Gastroesophageal sphincter (tissue), 4 donors: ENCODE measurements around the gene CYP51A1. TPM values are rescaled to one million over a fixed set of nuclear protein-coding genes. Genes with fewer than 3 reads are reported as not detected.
"Not testable (repeated sequence)": the region's sequence is repeated elsewhere in the genome, so short reads cannot be mapped to it uniquely, and the experiment has no call there.

ENCODE experiments used
- ATAC-seq: fragments of 150-250 bp; one replicate; pipeline ENCODE4 v1.9.1; 2016; ENCODE audit warnings: mild to moderate bottlenecking, moderate library complexity
- H3K27ac ChIP-seq, 4 donors: fragments of 200-600 bp; sonication (generic) in 3 of 4; 1 replicate in 3 of 4; 2 replicates in 1 of 4; pipeline ENCODE4 v1.5.1; 2016 to 2019
- H3K27me3 ChIP-seq: fragments of 200-600 bp; sonication (generic); one replicate; pipeline ENCODE4 v1.5.1; 2019
- H3K36me3 ChIP-seq, 2 donors: fragments of 200-600 bp; sonication (generic); one replicate each; pipeline ENCODE4 v1.5.1; 2019; ENCODE audit warnings: control low read depth in 1 of 2
- H3K4me1 ChIP-seq, 3 donors: fragments of 200-600 bp; sonication (generic); 1 replicate in 2 of 3; 2 replicates in 1 of 3; pipeline ENCODE4 v1.5.1; 2016 to 2019; ENCODE audit warnings: control low read depth in 2 of 3
- H3K4me3 ChIP-seq, 2 donors: fragments of 200-600 bp; sonication (generic); one replicate each; pipeline ENCODE4 v1.5.1; 2019; ENCODE audit warnings: mild to moderate bottlenecking in 1 of 2, moderate library complexity in 1 of 2
- H3K9me3 ChIP-seq, 3 donors: fragments of 200-600 bp; sonication (generic); one replicate each; pipeline ENCODE4 v1.5.1; 2017 to 2019; ENCODE audit warnings: control low read depth in 2 of 3
- EP300 ChIP-seq: sonication (generic); formaldehyde crosslinking; IDR thresholded peaks from one replicate; pipeline ENCODE4 v1.6.1; 2017; ENCODE audit warnings: antibody characterized with exemption, mild to moderate bottlenecking
- POLR2A ChIP-seq, 2 donors: fragments of 450-650 bp; IDR thresholded peaks; one replicate each; pipeline ENCODE4 v1.6.1; 2017; ENCODE audit warnings: antibody characterized with exemption in 2 of 2, mild to moderate bottlenecking in 2 of 2, moderate library complexity in 1 of 2
- POLR2AphosphoS5 ChIP-seq: sonication (generic); formaldehyde crosslinking; IDR thresholded peaks from one replicate; pipeline ENCODE4 v1.6.1; 2017; ENCODE audit warnings: antibody characterized with exemption
- WGBS, 2 donors: methylation state at CpG; one replicate each; pipeline ENCODE4 v1.1.5; 2018; ENCODE audit warnings: low coverage in 1 of 2; 5-methylcytosine and 5-hydroxymethylcytosine counted together
- total RNA-seq, 4 donors: library from RNA; depleted of rRNA; stranded (reverse); fragments of >200 nt; gene quantifications; one replicate each; pipeline ENCODE4 v1.1.0, GENCODE V29; 2016
- TF ChIP-seq, protein P1 (sequence below), 4 experiments: fragments of 200-600 bp in 2 of 4; fragments of 450-650 bp in 2 of 4; sonication (generic) in 1 of 4; IDR thresholded peaks; one replicate each; pipeline ENCODE4 v1.5.1; 2017 to 2019; ENCODE audit warnings: antibody characterized with exemption in 4 of 4, mild to moderate bottlenecking in 2 of 4, moderate library complexity in 2 of 4

CYP51A1 gene
- 10 to 100 TPM; 27.7 to 48.3 (median 37.9) TPM for total RNA-seq

DNA sequence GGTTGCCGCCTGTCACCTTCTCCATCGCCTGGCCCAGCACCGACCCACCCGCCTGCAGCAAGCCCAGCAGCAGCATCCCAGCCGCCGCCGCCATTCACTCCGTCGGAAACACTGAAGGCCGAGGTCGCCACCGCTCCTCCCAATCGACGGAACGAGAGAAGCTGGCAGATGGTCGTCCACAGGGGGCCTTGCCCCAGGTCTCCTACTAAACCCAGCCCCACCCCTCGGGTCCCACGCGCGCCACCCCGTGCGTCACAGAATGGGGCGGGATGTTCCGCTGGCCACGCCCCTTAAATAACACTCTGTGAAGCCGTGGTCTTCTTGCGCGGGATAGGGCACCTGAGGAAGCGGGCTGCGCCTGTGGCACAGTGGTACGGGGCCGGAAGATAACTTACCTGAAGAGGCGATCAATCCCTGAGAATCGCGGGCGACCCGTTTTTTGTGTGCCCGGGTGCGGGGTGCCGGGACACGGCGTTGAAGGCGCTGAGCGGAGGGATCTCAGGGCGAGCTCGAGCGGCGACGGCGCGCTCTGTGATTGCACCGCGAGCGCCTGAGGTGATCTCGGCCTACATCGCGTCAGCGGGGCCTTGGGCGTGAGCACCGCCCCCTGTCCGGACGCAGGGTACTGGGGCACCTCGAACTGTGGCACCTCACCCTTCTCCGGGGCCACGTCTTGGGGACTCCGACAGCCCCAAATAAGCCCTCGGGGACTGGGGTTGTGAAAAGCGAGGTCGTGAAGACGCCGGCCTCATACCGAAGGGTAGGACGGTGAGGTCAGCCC lies at the start of gene CYP51A1:
CYP51A1 (minus strand) TSS at position 207 of the 781 bp plus-strand sequence; CDS start at position 94, 113 bp downstream.
- WGBS, 2 donors: 3% methylated on average over 5 of the region's 73 CpGs; no CpG with 5 or more reads in 1 of the 2 donors
- Histone ChIP-seq H3K4me1 (peaks cover 0 to 30% (median 0%) of the 10 kb centered on the region in 3 donors), H3K4me3 (peak within 1 kb of the TSS; percentile 85 to 92), H3K27me3 (no peaks in the 10 kb centered on the region), H3K9me3 (no peaks in the 10 kb centered on the region), H3K27ac (peak within 1 kb of the TSS; percentile 84 to 97 (median 96)), H3K36me3 (peaks cover 0 to 17% of the 10 kb centered on the region in 2 donors)
- TF ChIP-seq POLR2AphosphoS5 (peak; percentile 85), EP300 (peak; percentile 46), POLR2A (IDR thresholded peaks at IDR 0.05) (peak; percentile 65 to 66)
- TF ChIP-seq, protein P1, sequence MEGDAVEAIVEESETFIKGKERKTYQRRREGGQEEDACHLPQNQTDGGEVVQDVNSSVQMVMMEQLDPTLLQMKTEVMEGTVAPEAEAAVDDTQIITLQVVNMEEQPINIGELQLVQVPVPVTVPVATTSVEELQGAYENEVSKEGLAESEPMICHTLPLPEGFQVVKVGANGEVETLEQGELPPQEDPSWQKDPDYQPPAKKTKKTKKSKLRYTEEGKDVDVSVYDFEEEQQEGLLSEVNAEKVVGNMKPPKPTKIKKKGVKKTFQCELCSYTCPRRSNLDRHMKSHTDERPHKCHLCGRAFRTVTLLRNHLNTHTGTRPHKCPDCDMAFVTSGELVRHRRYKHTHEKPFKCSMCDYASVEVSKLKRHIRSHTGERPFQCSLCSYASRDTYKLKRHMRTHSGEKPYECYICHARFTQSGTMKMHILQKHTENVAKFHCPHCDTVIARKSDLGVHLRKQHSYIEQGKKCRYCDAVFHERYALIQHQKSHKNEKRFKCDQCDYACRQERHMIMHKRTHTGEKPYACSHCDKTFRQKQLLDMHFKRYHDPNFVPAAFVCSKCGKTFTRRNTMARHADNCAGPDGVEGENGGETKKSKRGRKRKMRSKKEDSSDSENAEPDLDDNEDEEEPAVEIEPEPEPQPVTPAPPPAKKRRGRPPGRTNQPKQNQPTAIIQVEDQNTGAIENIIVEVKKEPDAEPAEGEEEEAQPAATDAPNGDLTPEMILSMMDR (IDR thresholded peaks at IDR 0.05): peak in 2 of 4 experiments; percentile 27 to 29
- peak; percentile 95 for ATAC-seq

DNA sequence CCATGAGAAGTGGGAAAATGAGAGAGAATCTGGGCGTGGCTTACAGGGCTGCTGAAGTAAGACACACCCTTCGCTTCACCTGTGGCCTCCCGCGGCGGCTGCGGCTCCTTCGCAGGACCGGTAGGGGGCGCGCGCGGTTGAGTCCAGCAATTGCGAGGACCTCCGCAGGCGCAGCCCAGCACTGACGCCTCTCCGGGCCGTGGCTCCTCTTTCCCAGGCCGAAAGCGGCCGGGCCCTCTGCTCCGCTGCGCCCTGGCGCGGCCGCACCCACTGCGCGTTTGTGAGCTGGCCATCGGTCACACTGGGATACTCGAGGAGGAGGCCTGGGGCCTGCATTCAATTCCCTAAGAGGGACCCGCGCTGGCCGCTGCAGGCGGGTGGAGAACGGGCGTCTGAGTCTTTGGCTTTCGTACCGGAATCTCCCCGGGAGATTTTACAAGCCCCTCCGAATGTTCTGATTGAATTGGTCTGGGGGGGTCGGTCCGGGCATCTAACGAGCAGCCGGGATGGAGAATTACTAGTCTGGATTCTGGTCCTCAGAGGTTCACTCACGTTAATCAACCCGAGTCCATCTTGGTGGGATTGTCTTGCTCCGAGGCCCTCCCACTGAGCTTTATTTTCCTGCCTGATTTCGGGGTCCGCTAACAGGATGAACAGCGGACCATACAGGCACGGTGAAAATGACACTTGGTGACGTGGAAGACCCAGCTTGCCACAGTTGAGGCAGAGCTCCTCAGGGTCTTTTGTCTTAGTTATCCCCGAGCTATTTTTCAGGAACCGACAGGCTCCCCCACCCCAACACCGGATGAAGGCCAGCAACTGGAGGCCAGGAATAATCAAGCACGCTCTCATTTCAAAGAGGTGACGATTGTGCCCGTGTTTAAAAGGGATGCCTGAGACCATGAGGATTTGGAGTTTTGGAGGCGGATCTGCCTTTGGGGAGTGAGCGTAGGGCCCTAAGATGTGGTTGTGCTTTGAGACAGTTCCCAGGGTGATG lies 44.9 kb upstream of the CYP51A1 start, which contains the start of gene LRRD1:
LRRD1 (minus strand) TSS at position 215 of the 997 bp plus-strand sequence. CDS start 13,940 bp downstream, outside the sequence.
- peaks cover 0 to 11% (median 0%) of the 10 kb centered on the region in 3 donors for H3K4me1 ChIP-seq
- ATAC-seq: peak; percentile 96
- no peaks in the 10 kb centered on the region for H3K27me3 ChIP-seq
- 21 to 23% methylated on average over 9 to 25 of the region's 60 CpGs for WGBS, 2 donors
- no peaks in the 10 kb centered on the region for H3K9me3 ChIP-seq
- H3K36me3 ChIP-seq: no peaks in the 10 kb centered on the region
- TF ChIP-seq, protein P1 (IDR thresholded peaks at IDR 0.05): peak; percentile 83 to 97 (median 94)
- TF ChIP-seq POLR2AphosphoS5: peak; percentile 64
- no peak for TF ChIP-seq EP300
- TF ChIP-seq POLR2A (IDR thresholded peaks at IDR 0.05): peak in 1 of 2 donors; percentile 23
- peak within 1 kb of the TSS; percentile 18 to 86 (median 83) for H3K27ac ChIP-seq
- H3K4me3 ChIP-seq: peak within 1 kb of the TSS; percentile 59 to 66

DNA sequence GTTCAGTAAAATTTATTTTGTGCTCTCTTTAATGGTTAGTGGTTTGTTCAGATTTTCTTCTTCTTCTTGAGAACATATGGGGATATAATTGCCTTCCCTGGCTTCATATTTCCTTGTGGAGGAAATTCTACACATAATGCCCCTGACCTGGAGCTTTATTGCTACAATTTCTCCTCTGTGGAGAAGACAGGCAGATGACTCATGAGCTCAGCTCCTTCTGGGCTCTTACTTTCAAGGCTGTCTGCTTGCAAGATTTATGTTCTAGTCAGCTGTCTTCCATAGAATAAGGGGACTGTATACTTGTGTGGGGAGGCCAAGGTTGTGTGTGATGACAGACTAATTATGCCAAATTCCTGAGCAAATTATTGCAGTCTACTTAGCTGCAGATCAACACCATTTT lies 43.1 kb upstream of the CYP51A1 start:
- Histone ChIP-seq H3K27ac (no peak overlapping the region), H3K9me3 (no peaks in the 10 kb centered on the region), H3K36me3 (no peaks in the 10 kb centered on the region), H3K27me3 (no peaks in the 10 kb centered on the region), H3K4me1 (peaks cover 0 to 11% (median 0%) of the 10 kb centered on the region in 3 donors), H3K4me3 (no peak overlapping the region)
- TF ChIP-seq, protein P1 (IDR thresholded peaks at IDR 0.05): no peak
- TF ChIP-seq POLR2A (IDR thresholded peaks at IDR 0.05): no peak
- TF ChIP-seq POLR2AphosphoS5: no peak
- no peak for TF ChIP-seq EP300
- ATAC-seq: no peak

DNA sequence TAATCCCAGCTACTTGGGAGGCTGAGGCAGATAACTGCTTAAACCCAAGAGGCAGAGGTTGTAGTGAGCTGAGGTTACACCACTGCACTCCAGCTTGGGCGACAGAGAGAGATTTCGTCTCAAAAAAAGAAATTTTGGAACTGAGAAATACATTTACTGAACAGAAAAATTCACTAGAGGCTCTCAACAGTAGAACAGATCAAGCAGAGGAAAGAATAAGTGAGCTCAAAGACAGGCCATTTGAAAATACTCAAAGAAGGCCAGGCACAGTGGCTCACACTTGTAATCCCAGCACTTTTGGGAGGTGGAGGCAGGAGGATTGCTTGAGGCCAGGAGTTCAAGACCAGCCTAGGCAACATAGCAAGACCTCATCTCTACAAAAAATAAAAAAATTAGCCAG lies 35.3 kb upstream of the CYP51A1 start:
- not testable (repeated sequence) for H3K36me3 ChIP-seq, H3K27ac ChIP-seq, H3K27me3 ChIP-seq, H3K4me3 ChIP-seq, H3K4me1 ChIP-seq, ATAC-seq
- peaks cover 0 to 11% (median 0%) of the 10 kb centered on the region in 3 donors for H3K9me3 ChIP-seq
- WGBS, 2 donors: 84 to 100% methylated on average over 1 to 2 of the region's 2 CpGs

DNA sequence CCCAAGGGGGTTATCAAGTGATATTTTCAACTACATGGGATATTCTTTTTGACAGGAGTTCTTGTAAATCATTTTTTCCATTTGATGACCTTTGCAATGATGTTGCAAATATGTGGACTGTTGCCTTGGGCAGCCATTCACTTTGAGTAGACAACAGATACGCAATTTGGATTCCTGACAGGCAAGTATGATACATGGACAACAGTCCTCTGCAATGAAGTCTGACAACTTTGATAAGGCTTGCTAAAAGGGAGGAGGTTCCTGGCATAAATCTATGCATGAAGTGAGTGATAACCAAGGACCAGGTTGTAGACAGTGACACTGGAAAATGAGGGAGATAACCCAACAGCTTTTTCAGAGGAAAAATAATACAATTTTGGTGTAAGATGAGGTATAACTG lies 27.0 kb upstream of the CYP51A1 start:
- Histone ChIP-seq H3K27me3 (no peaks in the 10 kb centered on the region), H3K27ac (no peak overlapping the region), H3K9me3 (no peaks in the 10 kb centered on the region), H3K36me3 (no peaks in the 10 kb centered on the region), H3K4me3 (no peak overlapping the region), H3K4me1 (no peaks in the 10 kb centered on the region)
- no peak for ATAC-seq
- TF ChIP-seq POLR2A (IDR thresholded peaks at IDR 0.05) (no peak), EP300 (no peak), POLR2AphosphoS5 (no peak)
- TF ChIP-seq, protein P1 (IDR thresholded peaks at IDR 0.05): no peak
- WGBS, 2 donors: 50 to 92% methylated on average over 1 of the region's 1 CpG
